Measurements from ENCODE around the gene ABHD2.

Gene ABHD2

DNA sequence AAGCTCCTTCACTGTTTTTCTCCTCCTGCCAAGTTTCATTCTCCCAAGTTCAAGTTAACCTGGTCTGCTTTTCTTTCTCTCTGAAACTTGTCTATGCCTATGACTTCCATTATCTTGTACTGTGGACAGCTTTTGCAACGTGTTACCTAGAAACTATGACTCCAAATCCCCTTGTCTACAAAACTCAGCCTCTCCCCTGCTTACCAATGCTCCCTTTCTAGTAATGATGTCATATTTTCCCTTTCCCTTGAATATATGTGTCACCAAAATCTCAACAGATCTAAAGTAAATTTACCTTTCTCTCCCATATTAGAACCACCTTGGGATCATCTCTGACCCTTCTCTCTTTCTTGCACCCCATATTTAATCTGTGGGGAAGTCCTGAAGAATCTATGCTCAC, 10.5 kb upstream of the ABHD2 start:
- Histone ChIP-seq H3K79me2 (ENCODE audit: low read length) (no peaks in the 10 kb centered on the region), H3F3A (ENCODE audit: insufficient read depth, low read length) (no peaks in the 10 kb centered on the region), H3K4me3 (ENCODE audit: low read length) (no peak overlapping the region), H4K20me1 (ENCODE audit: insufficient read depth, low read length) (no peaks in the 10 kb centered on the region), H3K27me3 (replicated peaks; ENCODE audit: insufficient read depth, low read length) (no peaks in the 10 kb centered on the region), H3K27ac (ENCODE audit: low read length) (no peak overlapping the region), H3K9ac (ENCODE audit: low read length) (no peak overlapping the region), H3K9me3 (replicated peaks; ENCODE audit: insufficient read depth, low read length) (no peaks in the 10 kb centered on the region), H3K4me2 (ENCODE audit: low read depth, low read length) (no peak overlapping the region), H2AFZ (ENCODE audit: low read length) (no peak overlapping the region), H3K9me2 (replicated peaks; ENCODE audit: insufficient read depth, low read length) (no peaks in the 10 kb centered on the region), H3K4me1 (ENCODE audit: low read length) (no peaks in the 10 kb centered on the region), H3K36me3 (replicated peaks; ENCODE audit: insufficient read depth, low read length) (no peaks in the 10 kb centered on the region)
- TF ChIP-seq EZH2phosphoT487 (IDR thresholded peaks at IDR 0.05; ENCODE audit: low read length) (no peak), EZH2 (optimal IDR thresholded peaks at IDR 0.05; ENCODE audit: low read depth, low read length) (no peak)
- TF ChIP-seq, protein P1, sequence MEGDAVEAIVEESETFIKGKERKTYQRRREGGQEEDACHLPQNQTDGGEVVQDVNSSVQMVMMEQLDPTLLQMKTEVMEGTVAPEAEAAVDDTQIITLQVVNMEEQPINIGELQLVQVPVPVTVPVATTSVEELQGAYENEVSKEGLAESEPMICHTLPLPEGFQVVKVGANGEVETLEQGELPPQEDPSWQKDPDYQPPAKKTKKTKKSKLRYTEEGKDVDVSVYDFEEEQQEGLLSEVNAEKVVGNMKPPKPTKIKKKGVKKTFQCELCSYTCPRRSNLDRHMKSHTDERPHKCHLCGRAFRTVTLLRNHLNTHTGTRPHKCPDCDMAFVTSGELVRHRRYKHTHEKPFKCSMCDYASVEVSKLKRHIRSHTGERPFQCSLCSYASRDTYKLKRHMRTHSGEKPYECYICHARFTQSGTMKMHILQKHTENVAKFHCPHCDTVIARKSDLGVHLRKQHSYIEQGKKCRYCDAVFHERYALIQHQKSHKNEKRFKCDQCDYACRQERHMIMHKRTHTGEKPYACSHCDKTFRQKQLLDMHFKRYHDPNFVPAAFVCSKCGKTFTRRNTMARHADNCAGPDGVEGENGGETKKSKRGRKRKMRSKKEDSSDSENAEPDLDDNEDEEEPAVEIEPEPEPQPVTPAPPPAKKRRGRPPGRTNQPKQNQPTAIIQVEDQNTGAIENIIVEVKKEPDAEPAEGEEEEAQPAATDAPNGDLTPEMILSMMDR (IDR thresholded peaks at IDR 0.05; ENCODE audit: low read length) = no peak
- no peak for DNase-seq

DNA sequence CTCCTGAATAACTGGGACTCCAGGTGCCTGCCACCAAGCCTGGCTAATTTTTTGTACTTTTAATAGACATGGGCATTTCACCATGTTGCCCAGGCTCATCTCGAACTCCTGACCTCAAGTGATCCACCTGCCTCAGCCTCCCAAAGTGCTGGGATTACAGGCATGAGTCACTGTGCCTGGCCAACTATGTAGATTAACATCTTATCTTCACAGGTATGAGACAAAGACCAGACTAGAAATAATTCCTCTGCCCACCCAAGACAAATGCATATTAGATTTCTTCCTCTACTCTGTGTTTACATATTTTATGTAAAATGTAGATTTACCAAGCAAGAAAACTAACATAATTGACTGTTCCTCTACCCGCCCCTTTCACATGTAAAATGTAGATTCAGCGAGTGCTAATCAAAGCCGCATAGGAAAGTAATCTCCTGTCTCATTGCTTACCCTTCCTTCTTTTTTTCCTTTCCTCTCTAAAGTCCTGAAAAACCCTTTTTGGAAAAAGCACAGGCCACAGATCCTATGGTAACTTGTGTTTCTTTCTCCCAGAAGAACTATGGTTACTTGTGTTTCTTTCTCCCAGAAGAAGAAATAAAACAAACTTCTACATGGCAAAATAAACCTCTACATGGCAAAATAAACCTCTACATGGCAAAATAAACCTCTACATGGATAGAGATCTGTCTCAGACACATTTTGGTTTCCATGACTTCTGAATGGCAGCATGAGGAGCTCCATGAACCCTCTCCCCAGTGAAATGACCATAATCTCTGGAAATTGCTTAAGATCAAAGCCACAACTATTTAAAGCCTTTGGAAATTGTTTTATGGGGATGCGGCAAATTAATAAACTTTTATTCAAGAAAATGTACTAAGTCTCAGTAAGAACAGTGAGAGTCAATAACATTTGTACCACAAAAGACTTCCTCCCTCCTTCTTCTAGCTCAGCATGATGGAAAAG, 9.1 kb upstream of the ABHD2 start:
- H3K9me2 ChIP-seq (replicated peaks; ENCODE audit: insufficient read depth, low read length) = no peaks in the 10 kb centered on the region
- no peak overlapping the region for H3K9ac ChIP-seq (ENCODE audit: low read length)
- H2AFZ ChIP-seq (ENCODE audit: low read length) = no peak overlapping the region
- H4K20me1 ChIP-seq (ENCODE audit: insufficient read depth, low read length) = no peaks in the 10 kb centered on the region
- H3K36me3 ChIP-seq (replicated peaks; ENCODE audit: insufficient read depth, low read length) = no peaks in the 10 kb centered on the region
- H3K79me2 ChIP-seq (ENCODE audit: low read length) = no peaks in the 10 kb centered on the region
- H3K9me3 ChIP-seq (replicated peaks; ENCODE audit: insufficient read depth, low read length) = no peaks in the 10 kb centered on the region
- TF ChIP-seq EZH2phosphoT487 (IDR thresholded peaks at IDR 0.05; ENCODE audit: low read length) (no peak), EZH2 (optimal IDR thresholded peaks at IDR 0.05; ENCODE audit: low read depth, low read length) (no peak)
- TF ChIP-seq, protein P1 (IDR thresholded peaks at IDR 0.05; ENCODE audit: low read length) = no peak
- no peak for DNase-seq
- no peaks in the 10 kb centered on the region for H3K4me1 ChIP-seq (ENCODE audit: low read length)
- H3K4me3 ChIP-seq (ENCODE audit: low read length) = no peak overlapping the region
- H3K27me3 ChIP-seq (replicated peaks; ENCODE audit: insufficient read depth, low read length) = no peaks in the 10 kb centered on the region
- H3K27ac ChIP-seq (ENCODE audit: low read length) = no peak overlapping the region
- no peak overlapping the region for H3K4me2 ChIP-seq (ENCODE audit: low read depth, low read length)
- H3F3A ChIP-seq (ENCODE audit: insufficient read depth, low read length) = no peaks in the 10 kb centered on the region

DNA sequence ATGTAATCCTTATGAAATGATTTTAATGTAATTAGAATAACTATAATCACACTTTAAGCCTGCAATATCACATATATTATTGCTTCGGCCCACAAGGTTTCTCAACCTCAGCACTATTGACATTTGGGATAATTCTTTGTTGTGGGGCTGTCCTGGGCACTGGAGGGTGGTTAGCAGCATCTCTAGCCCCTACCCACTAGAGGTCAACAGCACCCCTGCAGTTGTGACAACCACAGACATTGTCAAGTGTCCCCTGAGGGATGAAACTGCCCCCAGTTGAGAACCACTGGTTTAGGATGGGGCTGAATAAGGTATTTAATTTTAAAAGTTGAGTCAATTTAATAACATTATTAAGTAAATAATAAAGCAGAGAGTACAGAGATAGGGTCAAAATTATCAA, 6.4 kb upstream of the ABHD2 start:
- DNase-seq = no peak

More for the DNA sequence above, 6.4 kb upstream of the ABHD2 start:
- Histone ChIP-seq H3K4me2 (ENCODE audit: low read depth, low read length) (no peak overlapping the region), H3K4me3 (ENCODE audit: low read length) (no peak overlapping the region), H3K79me2 (ENCODE audit: low read length) (no peaks in the 10 kb centered on the region), H3K9me2 (replicated peaks; ENCODE audit: insufficient read depth, low read length) (no peaks in the 10 kb centered on the region), H3K4me1 (ENCODE audit: low read length) (no peaks in the 10 kb centered on the region), H3K9me3 (replicated peaks; ENCODE audit: insufficient read depth, low read length) (no peaks in the 10 kb centered on the region), H3F3A (ENCODE audit: insufficient read depth, low read length) (no peaks in the 10 kb centered on the region), H4K20me1 (ENCODE audit: insufficient read depth, low read length) (no peaks in the 10 kb centered on the region), H3K36me3 (replicated peaks; ENCODE audit: insufficient read depth, low read length) (no peaks in the 10 kb centered on the region), H3K9ac (ENCODE audit: low read length) (no peak overlapping the region), H2AFZ (ENCODE audit: low read length) (no peak overlapping the region), H3K27me3 (replicated peaks; ENCODE audit: insufficient read depth, low read length) (no peaks in the 10 kb centered on the region), H3K27ac (ENCODE audit: low read length) (no peak overlapping the region)
- TF ChIP-seq EZH2 (optimal IDR thresholded peaks at IDR 0.05; ENCODE audit: low read depth, low read length) (no peak), EZH2phosphoT487 (IDR thresholded peaks at IDR 0.05; ENCODE audit: low read length) (no peak)
- TF ChIP-seq, protein P1 (IDR thresholded peaks at IDR 0.05; ENCODE audit: low read length) = no peak

All from MM.1S (cell line).